HepG2 (cell line): ENCODE data around the gene COA1. TPM values are rescaled to one million over a fixed set of nuclear protein-coding genes. Genes with fewer than 3 reads are reported as not detected.

Experiments
- CHCHD3 ChIP-seq: sonication (generic); formaldehyde crosslinking; IDR thresholded peaks from 2 replicates; pipeline ENCODE4 v1.8.0; 2022; ENCODE audit warnings: mild to moderate bottlenecking, missing genetic modification reagents, moderate library complexity
- KAT8 ChIP-seq: IDR thresholded peaks from 2 replicates; pipeline ENCODE4 v1.6.1; 2016; ENCODE audit warnings: missing genetic modification reagents, missing compliant biosample characterization
- MAF1 ChIP-seq: sonication (generic); formaldehyde crosslinking; IDR thresholded peaks from 2 replicates; pipeline ENCODE4 v1.5.0; 2020; ENCODE audit warnings: missing genetic modification reagents, borderline replicate concordance
- NCOA5 ChIP-seq: sonication (generic); formaldehyde crosslinking; IDR thresholded peaks from 2 replicates; pipeline ENCODE4 v1.4.0; 2020; ENCODE audit warnings: missing genetic modification reagents
- NFYB ChIP-seq: sonication (generic); formaldehyde crosslinking; IDR thresholded peaks from 2 replicates; pipeline ENCODE4 v1.4.0; 2020; ENCODE audit warnings: missing genetic modification reagents
- PATZ1 ChIP-seq: sonication (generic); formaldehyde crosslinking; IDR thresholded peaks from 2 replicates; pipeline ENCODE4 v1.4.0; 2020; ENCODE audit warnings: missing genetic modification reagents
- PRDM15 ChIP-seq: sonication (generic); formaldehyde crosslinking; IDR thresholded peaks from 2 replicates; pipeline ENCODE4 v1.4.0; 2020; ENCODE audit warnings: missing genetic modification reagents
- SRY ChIP-seq: sonication (generic); formaldehyde crosslinking; IDR thresholded peaks from 2 replicates; pipeline ENCODE4 v1.8.0; 2022; ENCODE audit warnings: mild to moderate bottlenecking, missing genetic modification reagents
- TFE3 ChIP-seq: IDR thresholded peaks from 2 replicates; pipeline ENCODE4 v1.6.1; 2016
- YEATS4 ChIP-seq: sonication (generic); formaldehyde crosslinking; IDR thresholded peaks from 2 replicates; pipeline ENCODE4 v1.4.0; 2020; ENCODE audit warnings: missing genetic modification reagents, borderline replicate concordance
- ZBTB21 ChIP-seq: sonication (generic); formaldehyde crosslinking; IDR thresholded peaks from 2 replicates; pipeline ENCODE4 v1.4.0; 2020; ENCODE audit warnings: missing genetic modification reagents
- ZBTB46 ChIP-seq: sonication (generic); formaldehyde crosslinking; IDR thresholded peaks from 2 replicates; pipeline ENCODE4 v1.4.0; 2020; ENCODE audit warnings: mild to moderate bottlenecking, missing genetic modification reagents, borderline replicate concordance
- ZNF12 ChIP-seq: sonication (generic); formaldehyde crosslinking; IDR thresholded peaks from 2 replicates; pipeline ENCODE4 v1.5.0; 2020; ENCODE audit warnings: missing genetic modification reagents
- ZNF549 ChIP-seq: sonication (generic); formaldehyde crosslinking; IDR thresholded peaks from 2 replicates; pipeline ENCODE4 v1.5.0; 2020; ENCODE audit warnings: missing genetic modification reagents
- ZNF672 ChIP-seq: sonication (generic); formaldehyde crosslinking; IDR thresholded peaks from 2 replicates; pipeline ENCODE4 v1.8.1; 2022; ENCODE audit warnings: missing genetic modification reagents
- polyA plus RNA-seq, 8 experiments: library from polyadenylated mRNA; depleted of rRNA in 3 of 8; stranded (reverse) in 7 of 8; unstranded in 1 of 8; fragments of >200 nt; fragmentation: Illumina TruSeq in 4 of 8; extraction: Trizol in 4 of 8; gene quantifications; 2 replicates each; pipeline versions ENCODE4 v1.2.1 to v1.2.3, GENCODE V29; 2011 to 2016; ENCODE audit warnings: low read depth in 4 of 8, missing spikeins in 1 of 8, mixed read lengths in 1 of 8; ENCODE audit not compliant: insufficient read depth in 1 of 8
- total RNA-seq, 5 experiments: library from RNA; depleted of rRNA; stranded (reverse); fragments of >200 nt; fragmentation: Illumina TruSeq; extraction: Trizol; gene quantifications; 2 replicates each; pipeline ENCODE4 v1.2.3, GENCODE V29; 2016; ENCODE audit warnings: low read depth in 1 of 5
- TF ChIP-seq, protein P1 (sequence below): sonication (generic); formaldehyde crosslinking; IDR thresholded peaks from 2 replicates; pipeline ENCODE4 v1.4.0; 2020; ENCODE audit warnings: mild to moderate bottlenecking, missing genetic modification reagents
- TF ChIP-seq, protein P2 (sequence below): sonication (generic); formaldehyde crosslinking; IDR thresholded peaks from 2 replicates; pipeline ENCODE4 v1.5.1; 2020; ENCODE audit warnings: missing genetic modification reagents, mild to moderate bottlenecking, borderline replicate concordance

Gene COA1
- total and polyA plus RNA-seq, 2 of the 13 experiments (the other 11 are each of a cell fraction or from before 2014, with no cell fraction given): 33.2 to 65.7 TPM

GRCh38 chr7:43769791-43770465 is 40.6 kb upstream of the COA1 start (continued):
- TF ChIP-seq ZNF12 (CRISPR knock-in tag): peak; percentile 32; the same call in 1 of the 2 replicates
- no peak for TF ChIP-seq ZNF549 (CRISPR knock-in tag)
- TF ChIP-seq ZBTB46 (CRISPR knock-in tag): no peak
- peak; percentile 70; the same call in 1 of the 2 replicates for TF ChIP-seq KAT8 (CRISPR knock-in tag)
- TF ChIP-seq SRY (CRISPR knock-in tag): no peak
- TF ChIP-seq ZNF672 (CRISPR knock-in tag): no peak
- TF ChIP-seq NCOA5 (CRISPR knock-in tag): no peak
- peak; percentile 99 for TF ChIP-seq PATZ1
- TF ChIP-seq TFE3: no peak
- TF ChIP-seq ZBTB21: no peak
- no peak for TF ChIP-seq NFYB
- TF ChIP-seq, protein P1, sequence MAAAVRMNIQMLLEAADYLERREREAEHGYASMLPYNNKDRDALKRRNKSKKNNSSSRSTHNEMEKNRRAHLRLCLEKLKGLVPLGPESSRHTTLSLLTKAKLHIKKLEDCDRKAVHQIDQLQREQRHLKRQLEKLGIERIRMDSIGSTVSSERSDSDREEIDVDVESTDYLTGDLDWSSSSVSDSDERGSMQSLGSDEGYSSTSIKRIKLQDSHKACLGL: no peak
- TF ChIP-seq CHCHD3: no peak
- TF ChIP-seq PRDM15 (CRISPR knock-in tag): no peak
- TF ChIP-seq, protein P2, sequence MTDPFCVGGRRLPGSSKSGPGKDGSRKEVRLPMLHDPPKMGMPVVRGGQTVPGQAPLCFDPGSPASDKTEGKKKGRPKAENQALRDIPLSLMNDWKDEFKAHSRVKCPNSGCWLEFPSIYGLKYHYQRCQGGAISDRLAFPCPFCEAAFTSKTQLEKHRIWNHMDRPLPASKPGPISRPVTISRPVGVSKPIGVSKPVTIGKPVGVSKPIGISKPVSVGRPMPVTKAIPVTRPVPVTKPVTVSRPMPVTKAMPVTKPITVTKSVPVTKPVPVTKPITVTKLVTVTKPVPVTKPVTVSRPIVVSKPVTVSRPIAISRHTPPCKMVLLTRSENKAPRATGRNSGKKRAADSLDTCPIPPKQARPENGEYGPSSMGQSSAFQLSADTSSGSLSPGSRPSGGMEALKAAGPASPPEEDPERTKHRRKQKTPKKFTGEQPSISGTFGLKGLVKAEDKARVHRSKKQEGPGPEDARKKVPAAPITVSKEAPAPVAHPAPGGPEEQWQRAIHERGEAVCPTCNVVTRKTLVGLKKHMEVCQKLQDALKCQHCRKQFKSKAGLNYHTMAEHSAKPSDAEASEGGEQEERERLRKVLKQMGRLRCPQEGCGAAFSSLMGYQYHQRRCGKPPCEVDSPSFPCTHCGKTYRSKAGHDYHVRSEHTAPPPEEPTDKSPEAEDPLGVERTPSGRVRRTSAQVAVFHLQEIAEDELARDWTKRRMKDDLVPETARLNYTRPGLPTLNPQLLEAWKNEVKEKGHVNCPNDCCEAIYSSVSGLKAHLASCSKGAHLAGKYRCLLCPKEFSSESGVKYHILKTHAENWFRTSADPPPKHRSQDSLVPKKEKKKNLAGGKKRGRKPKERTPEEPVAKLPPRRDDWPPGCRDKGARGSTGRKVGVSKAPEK (CRISPR knock-in tag): no peak
- no peak for TF ChIP-seq MAF1 (CRISPR knock-in tag)
- peak; percentile 79 for TF ChIP-seq YEATS4 (CRISPR knock-in tag)
